Measurements from ENCODE around the gene MXD1.

GRCh38 chr2:69973335-69973735, 58.4 kb downstream of the MXD1 start:
- TF ChIP-seq CTCF (IDR thresholded peaks at IDR 0.05): no peak
- no peak for TF ChIP-seq REST (IDR thresholded peaks at IDR 0.05; ENCODE audit: insufficient read depth in 1 of 2, low read depth in 2 of 2, low read length in 1 of 2)
- TF ChIP-seq SIN3A (IDR thresholded peaks at IDR 0.05; ENCODE audit: borderline replicate concordance, insufficient read depth, low read depth, low read length): no peak
